SHP77 (cell line): ENCODE measurements around the gene ANXA6.

Source experiments
- DNase-seq, 2 experiments: peaks; one replicate each; lab custom pipeline; 2025; lab: John Stamatoyannopoulos, UW

The ANXA6 gene

GRCh38 chr5:151153300-151153699, 4.3 kb downstream of the ANXA6 start:
- DNase-seq: no peak

- no peak for DNase-seq
These were observed 5.8 kb downstream of the ANXA6 start for GRCh38 chr5:151151793-151152192.

- DNase-seq: no peak
These were observed 6.3 kb downstream of the ANXA6 start for GRCh38 chr5:151151263-151151660.

- DNase-seq: no peak
These were observed 6.9 kb downstream of the ANXA6 start for GRCh38 chr5:151150471-151151262.

GRCh38 chr5:151148583-151148982, 9.0 kb downstream of the ANXA6 start:
- no peak for DNase-seq

- no peak for DNase-seq
These were observed 10.5 kb downstream of the ANXA6 start for GRCh38 chr5:151147033-151147432.

GRCh38 chr5:151146061-151146460, 11.5 kb downstream of the ANXA6 start:
- DNase-seq: no peak

GRCh38 chr5:151144922-151145321, 12.7 kb downstream of the ANXA6 start:
- DNase-seq: no peak

- DNase-seq: no peak
These were observed 13.3 kb downstream of the ANXA6 start for GRCh38 chr5:151144275-151144674.

- no peak for DNase-seq
These were observed 13.9 kb downstream of the ANXA6 start for GRCh38 chr5:151143645-151144044.

- DNase-seq: no peak
These were observed 14.6 kb downstream of the ANXA6 start for GRCh38 chr5:151142933-151143332.

- DNase-seq: no peak
These were observed 16.0 kb downstream of the ANXA6 start for GRCh38 chr5:151141535-151141934.

GRCh38 chr5:151140686-151141459, 16.7 kb downstream of the ANXA6 start:
- no peak for DNase-seq

- DNase-seq: no peak
These were observed 17.9 kb downstream of the ANXA6 start for GRCh38 chr5:151139646-151140045.

- DNase-seq: no peak
These were observed 18.6 kb downstream of the ANXA6 start for GRCh38 chr5:151139015-151139414.

GRCh38 chr5:151138114-151138513, 19.5 kb downstream of the ANXA6 start:
- no peak for DNase-seq

GRCh38 chr5:151137067-151137825, 20.3 kb downstream of the ANXA6 start:
- no peak for DNase-seq

- no peak for DNase-seq
These were observed 23.4 kb downstream of the ANXA6 start for GRCh38 chr5:151134228-151134627.

- DNase-seq: no peak
These were observed 24.6 kb downstream of the ANXA6 start for GRCh38 chr5:151132963-151133362.

GRCh38 chr5:151130922-151131891, 26.4 kb downstream of the ANXA6 start:
- DNase-seq: no peak

GRCh38 chr5:151130235-151130921, 27.2 kb downstream of the ANXA6 start:
- DNase-seq: no peak
